Parathyroid adenoma (tissue), 2 donors: Measurements from ENCODE around the gene MRGPRX4.
"Not testable (repeated sequence)": the region's sequence is repeated elsewhere in the genome, so short reads cannot be mapped to it uniquely, and the experiment has no call there.

ENCODE experiments used
- H2AFZ ChIP-seq: fragments of 300-600 bp; sonication (generic); one replicate; pipeline ENCODE4 v1.7.0; 2017; ENCODE audit warnings: antibody characterized with exemption, mild to moderate bottlenecking
- H3K27ac ChIP-seq: fragments of 300-600 bp; sonication (generic); one replicate; pipeline ENCODE4 v1.7.0; 2017
- H3K27me3 ChIP-seq: fragments of 300-600 bp; sonication (generic); one replicate; pipeline ENCODE4 v1.7.0; 2017; ENCODE audit warnings: low read length; ENCODE audit not compliant: control insufficient read depth, insufficient read depth
- H3K36me3 ChIP-seq: fragments of 300-600 bp; sonication (generic); one replicate; pipeline ENCODE4 v1.7.0; 2017; ENCODE audit warnings: low read length; ENCODE audit not compliant: control insufficient read depth, insufficient read depth
- H3K4me1 ChIP-seq: fragments of 300-600 bp; sonication (generic); one replicate; pipeline ENCODE4 v1.7.0; 2017; ENCODE audit warnings: control low read depth
- H3K4me2 ChIP-seq: fragments of 300-600 bp; sonication (generic); one replicate; pipeline ENCODE4 v1.7.0; 2017; ENCODE audit warnings: low read length
- H3K4me3 ChIP-seq: fragments of 300-600 bp; sonication (generic); one replicate; pipeline ENCODE4 v1.7.0; 2017; ENCODE audit warnings: low read depth, low read length
- H3K79me2 ChIP-seq: fragments of 300-600 bp; sonication (generic); one replicate; pipeline ENCODE4 v1.7.0; 2017; ENCODE audit warnings: control low read depth
- H3K9ac ChIP-seq: fragments of 300-600 bp; sonication (generic); one replicate; pipeline ENCODE4 v1.7.0; 2017; ENCODE audit warnings: mild to moderate bottlenecking
- H3K9me3 ChIP-seq: fragments of 300-600 bp; sonication (generic); one replicate; pipeline ENCODE4 v1.7.0; 2017; ENCODE audit warnings: low read length; ENCODE audit not compliant: control insufficient read depth
- CTCF ChIP-seq: fragments of 300-600 bp; sonication (generic); IDR thresholded peaks from one replicate; pipeline ENCODE4 v1.7.0; 2017; ENCODE audit warnings: antibody characterized with exemption, mild to moderate bottlenecking
- donor health status: primary hyperparathyroidism.

Gene MRGPRX4

GRCh38 chr11:18191376-18191775 lies 18.7 kb downstream of the MRGPRX4 start:
- Histone ChIP-seq H3K4me2 (no peak overlapping the region), H3K4me3 (no peak overlapping the region), H2AFZ (no peak overlapping the region), H3K36me3 (no peaks in the 10 kb centered on the region), H3K4me1 (no peaks in the 10 kb centered on the region), H3K27me3 (no peaks in the 10 kb centered on the region), H3K9me3 (no peaks in the 10 kb centered on the region), H3K27ac (no peak overlapping the region), H3K79me2 (no peaks in the 10 kb centered on the region), H3K9ac (no peak overlapping the region)
- TF ChIP-seq CTCF = no peak

GRCh38 chr11:18193010-18193409 lies 20.4 kb downstream of the MRGPRX4 start:
- no peak for TF ChIP-seq CTCF
- no peaks in the 10 kb centered on the region for H3K27me3 ChIP-seq
- H3K27ac ChIP-seq = no peak overlapping the region
- H3K9me3 ChIP-seq = no peaks in the 10 kb centered on the region
- no peak overlapping the region for H3K4me2 ChIP-seq
- H3K9ac ChIP-seq = no peak overlapping the region
- no peaks in the 10 kb centered on the region for H3K4me1 ChIP-seq
- H3K36me3 ChIP-seq = no peaks in the 10 kb centered on the region
- H2AFZ ChIP-seq = no peak overlapping the region
- no peaks in the 10 kb centered on the region for H3K79me2 ChIP-seq
- H3K4me3 ChIP-seq = no peak overlapping the region

GRCh38 chr11:18196532-18196931 lies 23.9 kb downstream of the MRGPRX4 start:
- Histone ChIP-seq H3K27me3 (no peaks in the 10 kb centered on the region), H2AFZ (no peak overlapping the region), H3K4me3 (no peak overlapping the region), H3K4me1 (no peaks in the 10 kb centered on the region), H3K9me3 (no peaks in the 10 kb centered on the region), H3K9ac (no peak overlapping the region), H3K27ac (no peak overlapping the region), H3K79me2 (no peaks in the 10 kb centered on the region), H3K4me2 (no peak overlapping the region), H3K36me3 (no peaks in the 10 kb centered on the region)
- no peak for TF ChIP-seq CTCF

DNA sequence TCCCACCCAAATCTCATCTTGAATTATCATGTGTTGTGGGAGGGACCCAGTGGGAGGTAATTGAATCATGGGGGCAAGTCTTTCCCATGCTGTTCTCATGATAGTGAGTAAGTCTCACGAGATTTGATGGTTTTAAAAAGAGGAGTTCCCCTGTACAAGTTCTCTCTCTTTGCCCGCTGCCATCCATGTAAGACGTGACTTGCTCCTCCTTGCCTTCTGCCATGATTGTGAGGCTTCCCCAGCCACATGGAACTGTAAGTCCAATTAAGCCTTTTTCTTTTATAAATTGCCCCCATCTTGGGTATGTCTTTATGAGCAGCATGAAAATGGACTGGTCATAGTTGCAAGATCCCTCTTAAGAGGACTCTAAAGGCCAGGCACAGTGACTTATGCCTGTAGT lies 25.1 kb downstream of the MRGPRX4 start:
- not testable (repeated sequence) for H3K4me1 ChIP-seq, H3K79me2 ChIP-seq, H3K27me3 ChIP-seq, H3K9ac ChIP-seq, H3K36me3 ChIP-seq, H3K4me3 ChIP-seq, H3K4me2 ChIP-seq, H3K27ac ChIP-seq, H3K9me3 ChIP-seq, H2AFZ ChIP-seq

- H3K27me3 ChIP-seq = no peaks in the 10 kb centered on the region
- H3K27ac ChIP-seq = no peak overlapping the region
- no peak overlapping the region for H3K9ac ChIP-seq
- H2AFZ ChIP-seq = no peak overlapping the region
- no peaks in the 10 kb centered on the region for H3K9me3 ChIP-seq
- H3K4me2 ChIP-seq = no peak overlapping the region
- H3K79me2 ChIP-seq = no peaks in the 10 kb centered on the region
- no peaks in the 10 kb centered on the region for H3K36me3 ChIP-seq
- H3K4me1 ChIP-seq = no peaks in the 10 kb centered on the region
- TF ChIP-seq CTCF = no peak
- no peak overlapping the region for H3K4me3 ChIP-seq
Measured at GRCh38 chr11:18203723-18204122, 31.1 kb downstream of the MRGPRX4 start.
